Coronary artery (tissue), 2 donors: ENCODE data around the gene CDH6.

Experiments used
- DNase-seq: peaks from one replicate; pipeline ENCODE4 v3.0.0-alpha.2; 2017; ENCODE audit warnings: low spot score
- H3K27ac ChIP-seq, 2 donors: fragments of 200-600 bp; sonication (generic); one replicate each; pipeline ENCODE4 v1.5.1; 2016 to 2019
- H3K4me3 ChIP-seq: fragments of 200-600 bp; sonication (generic); 2 replicates; pipeline ENCODE4 v1.5.1; 2016; ENCODE audit warnings: mild to moderate bottlenecking, moderate library complexity
- CTCF ChIP-seq: fragments of 200-600 bp; sonication (generic); IDR thresholded peaks from one replicate; pipeline ENCODE4 v1.5.1; 2019; ENCODE audit warnings: antibody characterized with exemption

The CDH6 gene

GRCh38 chr5:31158686-31159085 lies 34.8 kb upstream of the CDH6 start:
- no peak overlapping the region for H3K4me3 ChIP-seq
- no peak for DNase-seq
- no peak overlapping the region for H3K27ac ChIP-seq
- TF ChIP-seq CTCF, result no peak

- Histone ChIP-seq H3K27ac (no peak overlapping the region), H3K4me3 (peak overlapping the region; percentile 30)
- TF ChIP-seq CTCF, result no peak
- no peak for DNase-seq
Observed at GRCh38 chr5:31161781-31162181, 31.7 kb upstream of the CDH6 start.

DNA sequence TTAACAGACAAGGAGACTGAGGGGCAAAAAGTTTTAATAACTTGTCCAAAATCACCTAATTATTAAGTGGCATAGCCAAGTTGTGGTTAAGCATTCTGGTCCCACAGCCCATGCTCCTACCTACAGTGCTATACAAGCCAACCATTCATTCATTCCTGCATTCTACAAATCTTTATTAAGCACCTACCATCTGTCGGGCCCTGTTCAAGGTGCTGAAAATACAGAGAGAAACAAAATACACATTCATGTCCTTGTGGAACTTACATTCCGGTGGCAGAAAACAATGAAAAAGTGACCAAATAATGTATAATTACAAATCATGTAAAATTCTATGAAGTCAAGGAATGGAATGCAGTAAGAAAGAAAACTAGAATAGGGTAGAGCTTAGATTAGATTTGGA lies 27.8 kb upstream of the CDH6 start:
- TF ChIP-seq CTCF, result no peak
- Histone ChIP-seq H3K4me3 (no peak overlapping the region), H3K27ac (no peak overlapping the region)
- DNase-seq, result no peak

DNA sequence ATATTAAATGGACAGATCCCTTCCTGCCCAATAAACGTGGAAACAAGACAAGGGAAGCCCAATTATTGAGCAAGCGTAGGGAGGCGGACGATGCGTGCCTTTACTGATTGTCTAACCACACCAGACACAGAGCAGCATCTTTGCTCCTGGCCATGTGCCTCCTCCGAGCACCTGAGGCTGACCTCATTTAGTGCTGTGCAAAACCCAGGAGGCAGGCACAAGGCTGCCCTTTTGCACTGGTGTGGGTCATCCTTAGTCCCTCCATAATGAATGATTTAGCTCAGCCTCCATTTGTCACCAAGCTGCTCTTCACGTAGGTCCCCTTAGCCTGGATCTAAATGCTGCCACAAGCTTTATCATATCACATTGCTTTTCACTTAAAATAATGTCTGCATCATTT lies 24.1 kb upstream of the CDH6 start:
- Histone ChIP-seq H3K27ac (no peak overlapping the region), H3K4me3 (no peak overlapping the region)
- DNase-seq, result no peak
- TF ChIP-seq CTCF, result no peak

GRCh38 chr5:31172881-31173280 lies 20.6 kb upstream of the CDH6 start:
- DNase-seq, result no peak
- Histone ChIP-seq H3K27ac (no peak overlapping the region), H3K4me3 (no peak overlapping the region)
- no peak for TF ChIP-seq CTCF

DNA sequence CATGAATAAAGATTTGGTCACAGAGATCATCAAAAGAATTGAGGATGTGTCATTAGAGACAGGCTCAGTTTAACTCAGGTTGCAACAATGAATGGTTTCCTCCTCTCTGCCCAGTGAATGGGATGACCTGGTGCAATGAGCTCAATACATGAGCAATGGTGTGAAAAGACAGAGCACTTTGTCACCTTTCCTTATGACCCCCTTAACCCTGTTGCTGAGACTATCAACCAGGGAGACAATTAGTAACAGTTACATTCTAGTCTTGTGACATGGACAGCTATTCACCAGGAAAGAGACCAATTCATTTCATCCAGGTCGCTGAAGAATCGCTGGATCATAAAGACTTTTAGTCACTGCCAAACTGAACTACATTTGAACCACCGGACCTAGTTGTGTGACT lies 19.9 kb upstream of the CDH6 start:
- no peak for DNase-seq
- H3K4me3 ChIP-seq, result no peak overlapping the region
- TF ChIP-seq CTCF, result no peak

GRCh38 chr5:31181376-31181987 lies 12.0 kb upstream of the CDH6 start:
- Histone ChIP-seq H3K4me3 (no peak overlapping the region), H3K27ac (no peak overlapping the region)
- no peak for DNase-seq
- TF ChIP-seq CTCF, result no peak

More for the DNA sequence above, 19.9 kb upstream of the CDH6 start:
- H3K27ac ChIP-seq, result no peak overlapping the region
